ENCODE data around the gene ULK1.

The ULK1 gene

DNA sequence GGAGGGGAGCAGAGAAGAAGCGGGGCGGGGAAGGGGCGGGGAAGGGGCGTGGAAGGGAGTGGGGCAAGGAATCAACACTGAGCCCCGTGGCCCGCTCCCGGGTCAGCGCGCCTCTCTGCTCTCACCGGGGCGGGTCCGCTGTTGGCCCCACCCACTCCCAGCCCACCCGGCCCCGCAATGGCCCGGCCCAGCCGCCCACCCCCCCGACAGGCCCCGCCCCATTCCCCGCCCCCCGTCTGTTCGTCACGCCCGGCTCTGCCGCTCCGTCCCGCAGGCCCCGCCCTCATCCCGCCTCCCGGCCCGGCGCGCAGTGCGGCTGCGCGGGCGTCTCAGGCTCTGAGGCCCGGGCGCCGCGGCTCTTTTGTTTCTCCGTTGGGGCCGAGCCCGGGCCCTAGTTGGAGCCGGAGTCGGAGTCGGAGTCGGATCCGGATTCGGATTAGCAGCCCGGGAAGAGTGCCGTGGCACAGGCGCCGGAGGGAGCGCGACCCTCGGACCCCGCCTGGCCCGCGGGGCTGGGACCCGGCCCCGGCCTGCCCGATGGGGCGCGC is at the start of gene ULK1:
TSS of gene ULK1 (plus strand) at position 310 of the 548 bp plus-strand sequence. CDS start 380 bp downstream, outside the sequence.
- DNase-seq (ENCODE audit: low read depth in 2 of 2): peak; percentile 69 to 80

- DNase-seq (ENCODE audit: low read depth in 2 of 2): no peak
Measured at GRCh38 chr12:131844656-131845055, 49.8 kb upstream of the ULK1 start.

DNA sequence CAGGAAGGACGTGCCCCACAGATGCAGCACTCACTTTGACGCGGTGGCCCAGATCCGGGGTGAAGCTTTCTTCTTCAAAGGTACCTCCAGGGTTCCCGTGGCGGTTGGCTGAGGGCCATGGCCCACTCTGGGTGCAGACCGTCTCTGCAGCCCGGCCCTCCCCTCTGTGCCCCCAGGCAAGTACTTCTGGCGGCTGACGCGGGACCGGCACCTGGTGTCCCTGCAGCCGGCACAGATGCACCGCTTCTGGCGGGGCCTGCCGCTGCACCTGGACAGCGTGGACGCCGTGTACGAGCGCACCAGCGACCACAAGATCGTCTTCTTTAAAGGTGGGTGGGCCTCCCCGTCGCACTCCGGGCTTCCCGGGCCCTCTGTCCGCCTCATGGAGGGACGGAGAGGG is 49.3 kb upstream of the ULK1 start:
- no peak for DNase-seq (ENCODE audit: low read depth in 2 of 2)

DNA sequence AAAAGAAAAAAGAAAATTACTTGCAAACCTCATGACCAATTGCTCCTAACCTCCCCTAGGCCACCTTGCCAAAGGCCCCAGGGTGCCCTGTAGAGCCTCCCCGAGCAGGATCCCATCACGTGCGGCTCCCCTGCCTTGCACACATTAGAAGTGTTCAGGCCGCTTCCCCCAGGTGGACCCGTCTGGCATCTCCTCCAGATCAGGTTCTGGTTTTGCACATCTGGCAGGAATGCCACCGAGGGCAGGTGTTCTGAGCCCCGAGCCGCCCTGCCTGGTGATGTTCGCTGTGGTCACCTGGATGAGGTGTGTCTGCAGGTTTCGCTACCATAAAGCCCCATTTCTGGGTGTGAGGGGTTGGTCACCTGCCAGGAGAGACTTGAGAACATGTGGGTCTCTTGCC is 47.0 kb upstream of the ULK1 start:
- DNase-seq (ENCODE audit: low read depth in 2 of 2): no peak

DNA sequence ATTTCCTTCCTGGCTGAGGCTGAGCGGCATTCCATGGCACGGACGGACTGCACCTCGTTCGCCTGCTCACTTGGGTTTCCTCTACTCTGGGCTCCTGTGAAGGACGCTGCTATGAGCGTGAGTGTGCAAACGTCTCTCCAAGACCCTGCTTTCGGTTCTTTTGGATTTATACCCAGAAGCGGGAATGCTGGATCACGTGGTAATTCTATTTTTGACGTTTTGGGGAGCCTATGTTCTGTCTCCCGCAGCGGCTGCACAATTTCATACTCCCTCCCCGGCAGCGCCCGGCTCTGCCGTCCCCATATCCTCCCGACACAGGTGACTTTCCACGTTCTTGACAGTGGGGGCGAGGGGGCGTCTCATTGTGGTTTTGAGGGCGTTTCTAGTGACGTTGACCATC is 45.7 kb upstream of the ULK1 start:
- no peak for DNase-seq (ENCODE audit: low read depth in 2 of 2)

- no peak for DNase-seq (ENCODE audit: low read depth in 2 of 2)
Measured at GRCh38 chr12:131849700-131850553, 44.5 kb upstream of the ULK1 start.

DNA sequence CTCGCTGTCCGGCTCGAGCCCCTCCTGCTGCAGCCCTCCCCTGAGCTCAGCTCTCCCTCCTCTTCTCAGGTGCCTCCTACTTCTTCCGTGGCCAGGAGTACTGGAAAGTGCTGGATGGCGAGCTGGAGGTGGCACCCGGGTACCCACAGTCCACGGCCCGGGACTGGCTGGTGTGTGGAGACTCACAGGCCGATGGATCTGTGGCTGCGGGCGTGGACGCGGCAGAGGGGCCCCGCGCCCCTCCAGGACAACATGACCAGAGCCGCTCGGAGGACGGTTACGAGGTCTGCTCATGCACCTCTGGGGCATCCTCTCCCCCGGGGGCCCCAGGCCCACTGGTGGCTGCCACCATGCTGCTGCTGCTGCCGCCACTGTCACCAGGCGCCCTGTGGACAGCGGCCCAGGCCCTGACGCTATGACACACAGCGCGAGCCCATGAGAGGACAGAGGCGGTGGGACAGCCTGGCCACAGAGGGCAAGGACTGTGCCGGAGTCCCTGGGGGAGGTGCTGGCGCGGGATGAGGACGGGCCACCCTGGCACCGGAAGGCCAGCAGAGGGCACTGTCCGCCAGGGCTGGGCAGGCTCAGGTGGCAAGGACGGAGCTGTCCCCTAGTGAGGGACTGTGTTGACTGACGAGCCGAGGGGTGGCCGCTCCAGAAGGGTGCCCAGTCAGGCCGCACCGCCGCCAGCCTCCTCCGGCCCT is 43.4 kb upstream of the ULK1 start:
- no peak for DNase-seq (ENCODE audit: low read depth in 2 of 2)

DNA sequence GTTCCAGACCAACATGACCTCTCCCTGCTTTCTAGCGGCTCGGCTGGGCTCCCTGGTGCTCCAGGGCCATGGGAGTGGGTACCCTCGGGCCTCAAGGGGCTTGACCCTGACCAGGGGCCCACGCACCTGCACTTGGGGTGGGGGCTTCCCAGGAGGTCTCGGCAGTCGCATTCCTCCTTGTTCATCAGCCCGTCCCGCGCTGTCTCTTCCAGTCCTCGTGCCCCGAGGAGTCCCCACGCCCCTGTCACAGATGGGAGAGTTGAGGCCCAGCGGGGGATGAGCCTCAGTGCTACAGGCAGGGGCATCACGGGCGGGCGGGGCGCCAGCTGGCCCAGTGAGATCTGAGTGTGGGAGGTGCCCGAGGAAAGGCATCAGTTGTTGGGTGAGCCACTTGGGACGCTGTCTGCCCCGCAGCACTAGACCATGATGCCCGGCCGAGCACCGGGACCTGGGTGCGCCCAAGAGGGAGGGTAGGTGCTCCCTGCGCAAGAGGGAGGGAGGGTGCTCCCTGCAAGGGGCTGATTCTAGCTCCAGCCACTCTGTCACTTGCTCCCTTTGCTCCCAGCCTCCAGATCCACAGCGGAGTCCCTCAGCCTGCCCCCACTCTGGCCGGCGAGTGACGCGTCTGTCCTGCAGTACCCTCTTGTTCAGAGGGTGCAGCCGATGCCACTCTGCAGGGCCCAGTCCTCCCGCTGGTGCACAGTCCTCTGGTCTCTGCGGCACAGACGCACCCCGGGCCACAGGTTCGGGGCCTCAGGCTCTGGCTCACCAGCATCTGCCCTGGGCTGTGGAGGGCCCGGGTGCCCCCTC is 42.5 kb upstream of the ULK1 start:
- no peak for DNase-seq (ENCODE audit: low read depth in 2 of 2)

DNA sequence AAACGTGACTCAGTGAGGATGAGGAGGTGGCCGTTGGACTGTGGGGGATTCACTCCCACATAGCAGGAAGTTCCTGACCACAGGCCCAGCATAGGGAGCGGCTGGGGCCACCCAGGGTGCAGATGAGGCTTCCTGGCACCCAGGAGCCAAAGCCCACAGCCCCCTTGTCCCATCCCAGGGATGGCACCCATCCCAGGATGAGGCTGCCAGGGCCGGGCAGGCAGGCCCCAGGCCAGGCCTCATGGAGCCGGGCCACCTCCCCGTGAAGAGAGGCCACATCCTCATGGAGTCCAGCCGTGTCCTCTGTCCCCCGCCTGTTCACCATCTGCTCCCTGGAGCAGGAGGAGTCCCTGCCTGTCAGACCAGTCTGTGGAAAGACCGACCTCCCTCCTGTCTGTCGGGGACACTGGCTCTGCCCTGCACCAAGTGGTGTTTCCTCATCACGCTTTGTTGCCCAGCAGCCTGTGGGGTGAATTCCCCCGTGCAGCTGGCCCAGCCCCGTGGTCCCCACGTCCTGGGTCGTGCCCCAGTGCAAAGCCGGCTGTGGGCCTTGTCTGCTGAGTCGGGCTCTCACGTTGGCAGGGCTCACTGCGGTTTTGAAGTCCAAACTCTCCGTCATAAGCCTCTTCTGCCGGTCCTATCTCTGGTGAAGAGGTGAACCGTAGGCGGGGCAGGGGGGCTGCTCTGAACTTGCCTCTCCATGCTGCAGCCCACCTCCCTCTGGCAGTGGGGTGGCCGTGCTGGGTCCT is 41.7 kb upstream of the ULK1 start:
- DNase-seq (ENCODE audit: low read depth in 2 of 2): no peak

- no peak for DNase-seq (ENCODE audit: low read depth in 2 of 2)
Measured at GRCh38 chr12:131853832-131854797, 40.3 kb upstream of the ULK1 start.

GRCh38 chr12:131854861-131855476 is 39.5 kb upstream of the ULK1 start:
- DNase-seq (ENCODE audit: low read depth in 2 of 2): no peak

DNA sequence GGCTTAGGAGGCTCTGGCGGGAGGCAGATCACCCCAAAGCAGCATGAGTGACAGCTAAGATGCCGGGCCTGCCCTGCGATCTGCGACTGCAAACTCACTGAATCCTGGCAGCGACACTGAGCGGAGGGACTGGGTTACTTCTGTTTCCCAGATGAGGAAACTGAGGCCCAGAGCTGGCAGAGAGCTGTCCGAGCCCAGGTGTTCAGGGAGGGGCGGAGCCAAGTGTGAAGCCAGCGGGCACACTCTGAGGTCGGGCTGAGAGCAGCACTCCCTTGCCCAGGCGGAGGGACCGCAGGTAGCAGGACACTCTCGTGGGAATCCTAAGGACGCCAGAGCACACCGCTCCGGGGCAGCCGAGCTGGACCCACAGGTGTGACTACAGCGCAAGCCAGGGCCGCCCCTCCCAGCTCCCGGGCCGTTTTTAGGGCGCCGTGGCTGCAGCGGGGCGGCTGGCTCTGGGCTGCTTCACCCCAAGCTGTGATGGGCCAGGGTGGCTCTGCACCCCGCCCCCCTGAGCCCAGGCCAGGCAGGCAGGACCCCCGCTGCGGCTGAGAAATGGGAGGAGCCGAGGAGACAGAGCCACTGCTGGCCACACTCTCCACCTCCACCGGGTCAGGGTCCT is 38.8 kb upstream of the ULK1 start:
- no peak for DNase-seq (ENCODE audit: low read depth in 2 of 2)

DNA sequence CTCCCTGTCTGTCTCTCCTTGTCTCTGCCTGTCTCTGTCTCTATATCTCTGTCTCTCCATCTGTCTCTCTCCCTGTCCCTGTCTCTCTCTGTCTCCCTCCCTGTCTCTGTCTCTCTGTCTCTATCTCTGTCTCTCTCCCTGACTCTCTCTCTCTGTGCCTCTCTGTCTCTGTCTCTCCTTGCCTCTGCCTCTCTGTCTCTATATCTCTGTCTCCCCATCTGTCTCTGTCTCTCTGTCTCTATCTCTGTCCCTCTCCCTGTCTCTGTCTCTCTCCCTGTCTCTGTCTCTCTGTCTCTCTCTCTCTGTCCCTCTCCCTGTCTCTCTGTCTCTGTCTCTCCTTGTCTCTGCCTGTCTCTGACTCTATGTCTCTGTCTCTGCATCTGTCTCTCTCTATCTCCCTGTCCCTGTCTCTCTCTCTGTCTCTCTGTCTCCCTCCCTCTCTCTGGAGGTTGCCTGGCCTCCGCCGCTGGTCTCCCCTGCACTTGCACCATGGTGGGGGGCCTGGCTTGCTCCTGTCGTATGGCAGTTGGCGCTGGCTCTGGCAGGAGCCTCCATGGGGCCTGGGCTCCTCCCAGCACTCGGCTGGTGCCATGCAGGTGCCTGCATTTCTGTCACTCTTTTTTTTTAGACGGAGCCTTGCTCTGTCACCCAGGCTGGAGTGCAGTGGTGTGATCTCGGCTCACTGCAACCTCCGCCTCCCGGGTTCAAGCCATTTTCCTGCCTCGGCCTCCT is 37.9 kb upstream of the ULK1 start:
- DNase-seq (ENCODE audit: low read depth in 2 of 2): no peak

DNA sequence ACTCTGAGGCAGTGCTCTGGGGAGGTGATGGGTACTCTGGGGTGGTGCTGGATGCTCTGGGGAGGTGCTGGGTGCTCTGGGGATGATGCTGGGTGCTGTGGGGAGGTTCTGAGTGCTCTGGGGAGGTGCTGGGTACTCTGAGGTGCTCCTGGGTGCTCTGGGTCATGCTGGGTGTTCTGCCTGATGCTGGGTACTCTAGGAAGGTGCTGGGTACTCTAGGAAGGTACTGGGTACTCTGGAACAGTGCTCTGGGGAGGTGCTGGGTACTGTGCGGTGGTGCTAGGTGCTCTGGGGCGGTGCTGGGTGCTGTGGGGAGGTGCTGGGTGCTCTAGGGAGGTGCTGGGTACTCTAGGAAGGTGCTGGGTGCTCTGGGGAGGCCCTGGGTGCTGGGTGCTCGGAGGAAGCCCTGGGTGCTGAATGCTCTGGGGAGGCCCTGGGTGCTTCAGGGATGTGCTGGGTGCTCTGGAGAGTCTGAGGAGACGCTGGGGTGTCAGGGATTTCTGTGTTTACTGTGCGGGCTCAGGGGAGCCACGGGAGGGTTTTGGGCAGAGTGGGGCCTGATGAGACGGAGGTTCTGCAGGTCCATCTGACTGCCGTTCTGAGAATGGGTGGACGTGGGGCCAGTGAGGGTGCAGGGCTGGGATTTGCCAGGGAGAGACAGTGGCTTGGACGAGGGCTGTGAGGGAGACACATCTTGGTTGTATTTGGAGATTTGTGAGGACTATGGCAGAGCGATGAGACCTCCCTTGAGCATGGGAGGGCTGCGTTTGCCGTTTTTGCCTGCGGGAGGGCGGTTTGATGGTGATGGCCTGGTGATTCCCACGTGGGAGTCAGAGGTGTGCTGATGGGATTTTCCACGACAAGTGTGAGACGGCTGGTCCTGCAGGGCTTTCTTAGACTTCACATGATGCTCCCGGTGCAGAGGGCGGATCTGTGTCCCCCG is 36.2 kb upstream of the ULK1 start:
- no peak for DNase-seq (ENCODE audit: low read depth in 2 of 2)

DNA sequence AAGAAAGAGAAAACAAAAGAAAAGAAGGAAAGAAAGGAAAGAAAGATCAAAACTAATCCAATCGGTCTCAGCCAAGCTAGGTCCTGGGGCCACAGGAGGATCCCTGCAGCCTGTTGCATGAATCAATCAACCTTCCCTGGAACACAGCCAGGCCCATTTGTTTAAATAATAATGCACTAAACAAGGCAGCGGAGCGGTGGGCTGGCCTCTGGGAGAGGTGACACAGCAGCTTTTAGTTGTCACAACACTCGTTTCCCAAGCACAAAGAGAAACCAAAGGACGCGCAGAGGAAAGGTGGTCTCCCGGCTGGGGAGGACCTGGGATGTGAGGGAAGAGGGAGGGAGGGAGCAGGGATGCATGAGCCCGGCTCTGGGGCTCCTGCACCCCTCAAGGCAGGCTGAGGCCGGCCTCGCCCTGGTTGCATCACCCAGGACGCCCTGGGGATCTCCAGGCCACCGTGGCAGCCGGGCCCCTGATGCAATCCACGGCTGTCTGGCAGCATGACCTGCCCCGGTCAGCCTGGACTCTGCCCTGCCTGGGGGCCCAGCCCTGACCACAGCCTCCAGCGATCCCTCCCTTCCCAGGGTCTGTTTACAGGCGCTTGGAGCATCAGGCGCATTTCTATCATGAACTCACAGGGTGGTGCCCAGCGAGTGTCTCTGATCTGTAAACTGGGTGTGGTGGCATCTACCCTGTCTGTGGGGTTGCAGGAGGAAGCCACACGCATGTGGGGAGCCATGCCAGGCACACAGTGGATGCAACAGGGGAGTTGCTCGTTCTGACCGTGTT is 33.8 kb upstream of the ULK1 start:
- DNase-seq (ENCODE audit: low read depth in 2 of 2): peak; percentile 20

GRCh38 chr12:131861261-131862083 is 33.0 kb upstream of the ULK1 start:
- no peak for DNase-seq (ENCODE audit: low read depth in 2 of 2)

Measured in fibroblast of skin of left quadriceps (primary cell).